GM19351 (cell line): ENCODE measurements around the gene RPL10.
"Not testable (repeated sequence)": the region's sequence is repeated elsewhere in the genome, so short reads cannot be mapped to it uniquely, and the experiment has no call there.

ENCODE experiments used
- ATAC-seq: cut with Tn5 transposase; IDR thresholded peaks from one replicate; pipeline ENCODE4 v1.9.1; 2021; ENCODE audit warnings: mild to moderate bottlenecking, moderate library complexity; ENCODE audit not compliant: unreplicated experiment

The RPL10 gene

GRCh38 chrX:154399527-154400368 is 1.6 kb downstream of the RPL10 start:
- no peak for ATAC-seq

- not testable (repeated sequence) for ATAC-seq
Observed at GRCh38 chrX:154400369-154400817, 2.2 kb downstream of the RPL10 start.

- ATAC-seq, result no peak
Observed at GRCh38 chrX:154401045-154401799, 3.0 kb downstream of the RPL10 start.

GRCh38 chrX:154401918-154402621 is 3.9 kb downstream of the RPL10 start:
- ATAC-seq, result no peak

- ATAC-seq, result no peak
Observed at GRCh38 chrX:154402622-154403127, 4.5 kb downstream of the RPL10 start.

GRCh38 chrX:154403192-154403591 is 5.0 kb downstream of the RPL10 start:
- ATAC-seq, result no peak

- no peak for ATAC-seq
Observed at GRCh38 chrX:154403858-154404257, 5.7 kb downstream of the RPL10 start.

- ATAC-seq, result no peak
Observed at GRCh38 chrX:154404625-154405192, 6.5 kb downstream of the RPL10 start.

- peak; percentile 7 for ATAC-seq
Observed at GRCh38 chrX:154408659-154409221, 10.6 kb downstream of the RPL10 start.

- peak; percentile 48 for ATAC-seq
Observed at GRCh38 chrX:154409222-154409871, 11.2 kb downstream of the RPL10 start, which contains the start of gene DNASE1L1. Gene DNASE1L1, minus strand, starts transcription at chrX:154409254. Its CDS starts 3,686 bp downstream, at chrX:154405568.

GRCh38 chrX:154411981-154412340 is 13.8 kb downstream of the RPL10 start:
- peak; percentile 56 for ATAC-seq

GRCh38 chrX:154412468-154412867 is 14.3 kb downstream of the RPL10 start:
- no peak for ATAC-seq

GRCh38 chrX:154413142-154413541 is 15.0 kb downstream of the RPL10 start:
- no peak for ATAC-seq

GRCh38 chrX:154417157-154417556 is 19.0 kb downstream of the RPL10 start:
- ATAC-seq, result no peak

GRCh38 chrX:154419189-154419588 is 21.0 kb downstream of the RPL10 start:
- ATAC-seq, result no peak

GRCh38 chrX:154419688-154420401 is 21.7 kb downstream of the RPL10 start:
- ATAC-seq, result no peak

GRCh38 chrX:154420402-154420756 is 22.2 kb downstream of the RPL10 start:
- no peak for ATAC-seq

- no peak for ATAC-seq
Observed at GRCh38 chrX:154426916-154427770, 29.0 kb downstream of the RPL10 start.
